HG03457 (cell line): ENCODE measurements around the gene KAZN.
A peak's percentile ranks its signal among the peaks of the same experiment; 100 is the strongest.
"Not testable (repeated sequence)": the region's sequence is repeated elsewhere in the genome, so short reads cannot be mapped to it uniquely, and the experiment has no call there.

ENCODE experiments used
- ATAC-seq: cut with Tn5 transposase; IDR thresholded peaks from one replicate; pipeline ENCODE4 v1.9.1; 2021; ENCODE audit warnings: moderate number of reproducible peaks; ENCODE audit not compliant: unreplicated experiment

The KAZN gene

GRCh38 chr1:15115542-15116330, 517.3 kb downstream of the KAZN start:
- ATAC-seq, result no peak

GRCh38 chr1:15116966-15117365, 518.5 kb downstream of the KAZN start:
- no peak for ATAC-seq

- no peak for ATAC-seq
Measured at GRCh38 chr1:15117671-15118325, 519.3 kb downstream of the KAZN start.

GRCh38 chr1:15118579-15118978, 520.1 kb downstream of the KAZN start:
- no peak for ATAC-seq

GRCh38 chr1:15120251-15120945, 521.9 kb downstream of the KAZN start:
- no peak for ATAC-seq

- ATAC-seq, result no peak
Measured at GRCh38 chr1:15122331-15122730, 523.8 kb downstream of the KAZN start.

GRCh38 chr1:15123270-15123669, 524.8 kb downstream of the KAZN start:
- ATAC-seq, result no peak

- ATAC-seq, result no peak
Measured at GRCh38 chr1:15123925-15124324, 525.4 kb downstream of the KAZN start.

GRCh38 chr1:15124362-15125100, 526.0 kb downstream of the KAZN start:
- ATAC-seq, result no peak

GRCh38 chr1:15125101-15125745, 526.7 kb downstream of the KAZN start:
- ATAC-seq, result no peak

- no peak for ATAC-seq
Measured at GRCh38 chr1:15128077-15128476, 529.6 kb downstream of the KAZN start.

GRCh38 chr1:15128520-15129313, 530.2 kb downstream of the KAZN start:
- peak; percentile 57 for ATAC-seq

- ATAC-seq, result no peak
Measured at GRCh38 chr1:15129944-15130343, 531.5 kb downstream of the KAZN start.

- no peak for ATAC-seq
Measured at GRCh38 chr1:15130607-15131006, 532.1 kb downstream of the KAZN start.

- ATAC-seq, result no peak
Measured at GRCh38 chr1:15132965-15133364, 534.5 kb downstream of the KAZN start.

GRCh38 chr1:15134285-15134684, 535.8 kb downstream of the KAZN start:
- no peak for ATAC-seq

GRCh38 chr1:15135604-15136003, 537.1 kb downstream of the KAZN start:
- ATAC-seq, result not testable (repeated sequence)

GRCh38 chr1:15137809-15138208, 539.3 kb downstream of the KAZN start:
- ATAC-seq, result no peak

GRCh38 chr1:15139654-15140350, 541.3 kb downstream of the KAZN start:
- no peak for ATAC-seq
